ENCODE data around the gene CERS2. TPM values are rescaled to one million over a fixed set of nuclear protein-coding genes. Genes with fewer than 3 reads are reported as not detected.

The CERS2 gene
- total and polyA plus RNA-seq, 2 experiments from 2014 or later, result 267 to 277 TPM

DNA sequence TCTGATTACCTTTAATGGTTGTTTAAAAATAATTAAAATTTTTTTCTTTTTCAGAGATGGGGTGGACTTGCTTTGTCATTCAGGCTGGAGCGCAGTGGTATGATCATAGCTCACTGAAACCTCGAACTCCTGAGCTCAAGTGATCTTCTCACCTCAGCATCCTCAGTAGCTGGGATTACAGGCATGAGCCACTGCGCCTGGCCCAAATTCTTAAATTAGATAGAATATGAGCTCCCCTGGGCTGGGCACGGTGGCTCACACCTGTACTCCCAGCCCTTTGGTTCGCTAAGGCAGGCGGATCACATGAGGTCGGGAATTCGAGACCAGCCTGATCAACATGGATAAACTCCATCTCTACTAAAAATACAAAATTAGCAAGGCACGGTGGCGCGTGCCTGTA, 17.0 kb downstream of the CERS2 start:
- Histone ChIP-seq H4K20me1 (ENCODE audit: insufficient read depth, poor library complexity, severe bottlenecking) (no peaks in the 10 kb centered on the region), H3K27ac (no peak overlapping the region), H3K9me3 (ENCODE audit: low read depth) (no peaks in the 10 kb centered on the region), H3K4me2 (no peak overlapping the region), H3K36me3 (replicated peaks; ENCODE audit: insufficient read depth, low read depth) (no peaks in the 10 kb centered on the region), H3K27me3 (no peaks in the 10 kb centered on the region), H3K79me2 (no peaks in the 10 kb centered on the region), H3K4me3 (no peak overlapping the region), H3K9me2 (replicated peaks; ENCODE audit: insufficient read depth) (no peaks in the 10 kb centered on the region), H2AFZ (no peak overlapping the region), H3K4me1 (ENCODE audit: insufficient read depth) (peaks cover 11% of the 10 kb centered on the region)
- no peak for DNase-seq (ENCODE audit: low spot score)
- TF ChIP-seq EZH2 (IDR thresholded peaks at IDR 0.05; ENCODE audit: borderline replicate concordance), result no peak
- no peak for TF ChIP-seq EZH2phosphoT487 (IDR thresholded peaks at IDR 0.05; ENCODE audit: low read depth, severe bottlenecking, unreplicated experiment)
- TF ChIP-seq, protein P1, sequence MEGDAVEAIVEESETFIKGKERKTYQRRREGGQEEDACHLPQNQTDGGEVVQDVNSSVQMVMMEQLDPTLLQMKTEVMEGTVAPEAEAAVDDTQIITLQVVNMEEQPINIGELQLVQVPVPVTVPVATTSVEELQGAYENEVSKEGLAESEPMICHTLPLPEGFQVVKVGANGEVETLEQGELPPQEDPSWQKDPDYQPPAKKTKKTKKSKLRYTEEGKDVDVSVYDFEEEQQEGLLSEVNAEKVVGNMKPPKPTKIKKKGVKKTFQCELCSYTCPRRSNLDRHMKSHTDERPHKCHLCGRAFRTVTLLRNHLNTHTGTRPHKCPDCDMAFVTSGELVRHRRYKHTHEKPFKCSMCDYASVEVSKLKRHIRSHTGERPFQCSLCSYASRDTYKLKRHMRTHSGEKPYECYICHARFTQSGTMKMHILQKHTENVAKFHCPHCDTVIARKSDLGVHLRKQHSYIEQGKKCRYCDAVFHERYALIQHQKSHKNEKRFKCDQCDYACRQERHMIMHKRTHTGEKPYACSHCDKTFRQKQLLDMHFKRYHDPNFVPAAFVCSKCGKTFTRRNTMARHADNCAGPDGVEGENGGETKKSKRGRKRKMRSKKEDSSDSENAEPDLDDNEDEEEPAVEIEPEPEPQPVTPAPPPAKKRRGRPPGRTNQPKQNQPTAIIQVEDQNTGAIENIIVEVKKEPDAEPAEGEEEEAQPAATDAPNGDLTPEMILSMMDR (IDR thresholded peaks at IDR 0.05; ENCODE audit: poor library complexity), result no peak
- 97% methylated on average over 11 of the region's 11 CpGs for WGBS (ENCODE audit: low lambda C conversion rate, missing lambda C conversion rate)

DNA sequence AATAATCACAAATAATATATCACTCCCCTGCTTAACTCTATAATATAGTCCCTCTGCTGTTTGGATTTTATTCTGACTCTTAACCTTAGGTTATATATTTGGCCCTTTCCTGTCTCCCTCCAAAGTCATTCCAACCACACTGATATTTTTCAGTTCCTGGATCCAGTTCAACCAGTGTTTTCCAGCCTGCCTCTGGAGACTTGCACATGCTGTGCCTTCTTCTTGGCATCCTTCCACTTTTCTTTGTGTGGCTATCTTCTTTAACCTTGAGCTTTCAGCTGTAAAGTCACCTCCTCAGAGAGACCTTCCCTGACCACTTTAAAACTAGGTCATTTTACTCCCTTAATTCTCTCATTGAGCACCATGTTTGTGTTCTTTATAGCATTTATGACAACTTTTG, 19.4 kb downstream of the CERS2 start:
- no peak overlapping the region for H3K27ac ChIP-seq
- H3K36me3 ChIP-seq (replicated peaks; ENCODE audit: insufficient read depth, low read depth), result no peaks in the 10 kb centered on the region
- no peaks in the 10 kb centered on the region for H3K4me1 ChIP-seq (ENCODE audit: insufficient read depth)
- no peaks in the 10 kb centered on the region for H4K20me1 ChIP-seq (ENCODE audit: insufficient read depth, poor library complexity, severe bottlenecking)
- H2AFZ ChIP-seq, result no peak overlapping the region
- H3K79me2 ChIP-seq, result no peaks in the 10 kb centered on the region
- no peak overlapping the region for H3K4me2 ChIP-seq
- H3K27me3 ChIP-seq, result no peaks in the 10 kb centered on the region
- TF ChIP-seq EZH2phosphoT487 (IDR thresholded peaks at IDR 0.05; ENCODE audit: low read depth, severe bottlenecking, unreplicated experiment) (no peak), EZH2 (IDR thresholded peaks at IDR 0.05; ENCODE audit: borderline replicate concordance) (no peak)
- TF ChIP-seq, protein P1 (IDR thresholded peaks at IDR 0.05; ENCODE audit: poor library complexity), result no peak
- H3K9me3 ChIP-seq (ENCODE audit: low read depth), result no peaks in the 10 kb centered on the region
- H3K4me3 ChIP-seq, result no peak overlapping the region
- H3K9me2 ChIP-seq (replicated peaks; ENCODE audit: insufficient read depth), result no peaks in the 10 kb centered on the region
- no peak for DNase-seq (ENCODE audit: low spot score)

DNA sequence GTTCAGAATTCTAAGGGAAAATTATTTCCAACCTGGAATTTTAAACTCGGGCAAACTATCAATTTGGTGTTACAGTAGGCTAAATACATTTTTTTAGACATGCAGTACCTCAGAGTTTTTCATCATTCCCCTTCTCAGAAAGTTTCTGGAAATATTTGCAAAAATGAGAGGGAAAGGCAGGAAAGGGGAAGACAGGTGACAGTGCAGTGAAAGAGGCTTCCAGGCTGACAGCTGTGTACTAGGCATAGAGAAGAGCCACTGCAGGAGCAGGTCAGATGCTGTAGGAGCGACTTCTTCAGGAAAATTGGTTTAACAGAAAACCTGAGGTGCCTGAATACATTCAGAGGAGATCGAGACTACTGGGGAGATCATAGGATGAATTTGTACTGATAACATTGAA, 19.9 kb downstream of the CERS2 start:
- Histone ChIP-seq H3K9me2 (replicated peaks; ENCODE audit: insufficient read depth) (no peaks in the 10 kb centered on the region), H3K27ac (no peak overlapping the region), H2AFZ (no peak overlapping the region), H3K9me3 (ENCODE audit: low read depth) (no peaks in the 10 kb centered on the region), H4K20me1 (ENCODE audit: insufficient read depth, poor library complexity, severe bottlenecking) (no peaks in the 10 kb centered on the region), H3K27me3 (no peaks in the 10 kb centered on the region), H3K4me2 (no peak overlapping the region), H3K36me3 (replicated peaks; ENCODE audit: insufficient read depth, low read depth) (no peaks in the 10 kb centered on the region), H3K4me3 (no peak overlapping the region), H3K79me2 (no peaks in the 10 kb centered on the region), H3K4me1 (ENCODE audit: insufficient read depth) (no peaks in the 10 kb centered on the region)
- TF ChIP-seq, protein P1 (IDR thresholded peaks at IDR 0.05; ENCODE audit: poor library complexity), result no peak
- no peak for TF ChIP-seq EZH2 (IDR thresholded peaks at IDR 0.05; ENCODE audit: borderline replicate concordance)
- TF ChIP-seq EZH2phosphoT487 (IDR thresholded peaks at IDR 0.05; ENCODE audit: low read depth, severe bottlenecking, unreplicated experiment), result no peak
- 90% methylated on average over 3 of the region's 3 CpGs for WGBS (ENCODE audit: low lambda C conversion rate, missing lambda C conversion rate)
- no peak for DNase-seq (ENCODE audit: low spot score)

GRCh38 chr1:150944856-150945255, 29.8 kb downstream of the CERS2 start:
- no peak for DNase-seq (ENCODE audit: low spot score)
- Histone ChIP-seq H3K27me3 (no peaks in the 10 kb centered on the region), H3K27ac (no peak overlapping the region), H3K4me1 (ENCODE audit: insufficient read depth) (no peaks in the 10 kb centered on the region), H3K9me2 (replicated peaks; ENCODE audit: insufficient read depth) (no peaks in the 10 kb centered on the region), H4K20me1 (ENCODE audit: insufficient read depth, poor library complexity, severe bottlenecking) (no peaks in the 10 kb centered on the region), H3K79me2 (no peaks in the 10 kb centered on the region), H3K4me3 (no peak overlapping the region), H3K9me3 (ENCODE audit: low read depth) (no peaks in the 10 kb centered on the region), H3K4me2 (no peak overlapping the region), H2AFZ (no peak overlapping the region), H3K36me3 (replicated peaks; ENCODE audit: insufficient read depth, low read depth) (no peaks in the 10 kb centered on the region)
- 88% methylated on average over 5 of the region's 5 CpGs for WGBS (ENCODE audit: low lambda C conversion rate, missing lambda C conversion rate)
- TF ChIP-seq EZH2 (IDR thresholded peaks at IDR 0.05; ENCODE audit: borderline replicate concordance) (no peak), EZH2phosphoT487 (IDR thresholded peaks at IDR 0.05; ENCODE audit: low read depth, severe bottlenecking, unreplicated experiment) (no peak)
- TF ChIP-seq, protein P1 (IDR thresholded peaks at IDR 0.05; ENCODE audit: poor library complexity), result no peak

All from hepatocyte (in vitro differentiated cells).